ENCODE data around the gene FOXB1. TPM values are rescaled to one million over a fixed set of nuclear protein-coding genes. Genes with fewer than 3 reads are reported as not detected.

The FOXB1 gene
- total and polyA plus RNA-seq, 9 of the 15 experiments (the other 6 are each of a cell fraction or from before 2014, with no cell fraction given), result not detected

- TF ChIP-seq, protein P1, sequence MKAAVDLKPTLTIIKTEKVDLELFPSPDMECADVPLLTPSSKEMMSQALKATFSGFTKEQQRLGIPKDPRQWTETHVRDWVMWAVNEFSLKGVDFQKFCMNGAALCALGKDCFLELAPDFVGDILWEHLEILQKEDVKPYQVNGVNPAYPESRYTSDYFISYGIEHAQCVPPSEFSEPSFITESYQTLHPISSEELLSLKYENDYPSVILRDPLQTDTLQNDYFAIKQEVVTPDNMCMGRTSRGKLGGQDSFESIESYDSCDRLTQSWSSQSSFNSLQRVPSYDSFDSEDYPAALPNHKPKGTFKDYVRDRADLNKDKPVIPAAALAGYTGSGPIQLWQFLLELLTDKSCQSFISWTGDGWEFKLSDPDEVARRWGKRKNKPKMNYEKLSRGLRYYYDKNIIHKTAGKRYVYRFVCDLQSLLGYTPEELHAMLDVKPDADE (conservative IDR thresholded peaks at IDR 0.05; ENCODE audit: control insufficient read depth, low read depth, low read length), result no peak
- TF ChIP-seq ZBTB33 (CRISPR knock-in tag; IDR thresholded peaks at IDR 0.05) (no peak), EZH2 (IDR thresholded peaks at IDR 0.05; ENCODE audit: borderline replicate concordance, low read depth, low read length) (no peak), LARP7 (IDR thresholded peaks at IDR 0.05) (no peak), SAP30 (IDR thresholded peaks at IDR 0.05; ENCODE audit: borderline replicate concordance, insufficient read depth, low read depth, low read length, poor library complexity, severe bottlenecking) (no peak), MBD2 (IDR thresholded peaks at IDR 0.05; ENCODE audit: borderline replicate concordance, low read depth) (no peak), ATF7 (IDR thresholded peaks at IDR 0.05) (no peak), SMARCA4 (IDR thresholded peaks at IDR 0.05) (no peak), KLF6 (CRISPR knock-in tag; IDR thresholded peaks at IDR 0.05; ENCODE audit: borderline replicate concordance) (peak; percentile 99), FOXA1 (IDR thresholded peaks at IDR 0.05; ENCODE audit: borderline replicate concordance) (no peak), TCF15 (CRISPR knock-in tag; IDR thresholded peaks at IDR 0.05) (no peak), ELF4 (CRISPR knock-in tag; IDR thresholded peaks at IDR 0.05) (peak; percentile 95), HMG20B (CRISPR knock-in tag; IDR thresholded peaks at IDR 0.05) (0 out of 2 replicates have a peak, but pooled peaks have one; percentile 18), BDP1 (IDR thresholded peaks at IDR 0.05; ENCODE audit: insufficient read depth, insufficient read length) (no peak), ZNF133 (CRISPR knock-in tag; IDR thresholded peaks at IDR 0.05) (peak; percentile 92), ZNF778 (CRISPR knock-in tag; IDR thresholded peaks at IDR 0.05) (no peak), KDM4B (IDR thresholded peaks at IDR 0.05; ENCODE audit: borderline replicate concordance in 2 of 2, low read depth in 1 of 2) (no peak), PRPF4 (IDR thresholded peaks at IDR 0.05; ENCODE audit: insufficient read depth, low read depth, low read length, poor library complexity, severe bottlenecking) (no peak), FOXP1 (CRISPR knock-in tag; IDR thresholded peaks at IDR 0.05) (no peak), EP300 (IDR thresholded peaks at IDR 0.05; ENCODE audit: low read length) (no peak), NCOA2 (IDR thresholded peaks at IDR 0.05; ENCODE audit: partially characterized antibody in 2 of 2) (no peak)
- TF ChIP-seq, protein P2, sequence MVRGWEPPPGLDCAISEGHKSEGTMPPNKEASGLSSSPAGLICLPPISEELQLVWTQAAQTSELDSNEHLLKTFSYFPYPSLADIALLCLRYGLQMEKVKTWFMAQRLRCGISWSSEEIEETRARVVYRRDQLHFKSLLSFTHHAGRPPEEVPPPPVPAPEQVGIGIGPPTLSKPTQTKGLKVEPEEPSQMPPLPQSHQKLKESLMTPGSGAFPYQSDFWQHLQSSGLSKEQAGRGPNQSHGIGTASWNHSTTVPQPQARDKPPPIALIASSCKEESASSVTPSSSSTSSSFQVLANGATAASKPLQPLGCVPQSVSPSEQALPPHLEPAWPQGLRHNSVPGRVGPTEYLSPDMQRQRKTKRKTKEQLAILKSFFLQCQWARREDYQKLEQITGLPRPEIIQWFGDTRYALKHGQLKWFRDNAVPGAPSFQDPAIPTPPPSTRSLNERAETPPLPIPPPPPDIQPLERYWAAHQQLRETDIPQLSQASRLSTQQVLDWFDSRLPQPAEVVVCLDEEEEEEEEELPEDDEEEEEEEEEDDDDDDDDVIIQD (CRISPR knock-in tag; IDR thresholded peaks at IDR 0.05), result no peak; the same call in 1 of the 2 replicates
Observed at GRCh38 chr15:60021589-60022378, 17.7 kb downstream of the FOXB1 start (continued).
